ENCODE data around the gene G2E3.
"Not testable (repeated sequence)": the region's sequence is repeated elsewhere in the genome, so short reads cannot be mapped to it uniquely, and the experiment has no call there.

Gene G2E3

DNA sequence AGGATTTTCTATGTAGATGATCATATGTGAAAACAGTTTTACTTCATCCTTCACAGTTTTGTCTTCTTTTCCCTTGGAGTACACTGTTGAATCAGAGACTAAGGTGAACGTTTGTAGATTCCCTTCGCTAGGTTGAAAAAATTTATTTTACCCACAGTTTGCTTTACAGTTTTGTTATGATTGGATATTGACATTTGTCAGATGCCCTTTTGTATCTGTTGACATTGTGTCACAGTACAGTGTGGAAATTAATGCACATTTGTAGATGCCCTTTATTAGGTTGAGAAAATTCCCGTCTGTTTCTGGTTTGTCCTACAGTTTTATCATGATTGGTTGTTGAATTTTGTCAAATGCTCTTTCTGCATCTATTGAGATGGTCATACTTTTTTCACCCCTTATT is 13.3 kb downstream of the G2E3 start:
- TF ChIP-seq, protein P1, sequence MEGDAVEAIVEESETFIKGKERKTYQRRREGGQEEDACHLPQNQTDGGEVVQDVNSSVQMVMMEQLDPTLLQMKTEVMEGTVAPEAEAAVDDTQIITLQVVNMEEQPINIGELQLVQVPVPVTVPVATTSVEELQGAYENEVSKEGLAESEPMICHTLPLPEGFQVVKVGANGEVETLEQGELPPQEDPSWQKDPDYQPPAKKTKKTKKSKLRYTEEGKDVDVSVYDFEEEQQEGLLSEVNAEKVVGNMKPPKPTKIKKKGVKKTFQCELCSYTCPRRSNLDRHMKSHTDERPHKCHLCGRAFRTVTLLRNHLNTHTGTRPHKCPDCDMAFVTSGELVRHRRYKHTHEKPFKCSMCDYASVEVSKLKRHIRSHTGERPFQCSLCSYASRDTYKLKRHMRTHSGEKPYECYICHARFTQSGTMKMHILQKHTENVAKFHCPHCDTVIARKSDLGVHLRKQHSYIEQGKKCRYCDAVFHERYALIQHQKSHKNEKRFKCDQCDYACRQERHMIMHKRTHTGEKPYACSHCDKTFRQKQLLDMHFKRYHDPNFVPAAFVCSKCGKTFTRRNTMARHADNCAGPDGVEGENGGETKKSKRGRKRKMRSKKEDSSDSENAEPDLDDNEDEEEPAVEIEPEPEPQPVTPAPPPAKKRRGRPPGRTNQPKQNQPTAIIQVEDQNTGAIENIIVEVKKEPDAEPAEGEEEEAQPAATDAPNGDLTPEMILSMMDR (IDR thresholded peaks at IDR 0.05; ENCODE audit: control insufficient read depth, insufficient read depth, low read depth, low read length, missing control alignments) = no peak
- DNase-seq (ENCODE audit: low read depth) = no peak
- no peak overlapping the region for H3K4me3 ChIP-seq (ENCODE audit: control insufficient read depth, low read depth, low read length)

DNA sequence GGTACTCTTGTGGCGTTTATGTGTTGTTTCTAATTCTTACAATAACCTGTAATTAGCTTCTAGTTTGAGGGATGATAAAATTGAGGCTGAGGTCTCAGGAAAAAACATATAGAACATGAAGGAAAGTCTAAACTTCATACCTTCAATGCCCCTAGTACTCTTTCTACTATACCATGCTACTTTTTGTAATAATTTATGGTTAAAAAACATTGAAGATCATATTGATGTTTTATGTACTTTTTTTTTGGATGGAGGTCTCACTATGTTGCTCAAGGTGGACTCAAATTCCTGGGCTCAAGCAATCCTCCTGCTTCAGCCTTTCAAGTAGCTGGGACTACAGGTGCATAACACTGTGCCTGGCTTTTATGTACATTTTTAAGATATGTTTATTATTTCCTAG is 13.8 kb downstream of the G2E3 start:
- TF ChIP-seq, protein P1 (IDR thresholded peaks at IDR 0.05; ENCODE audit: control insufficient read depth, insufficient read depth, low read depth, low read length, missing control alignments) = no peak
- H3K4me3 ChIP-seq (ENCODE audit: control insufficient read depth, low read depth, low read length) = no peak overlapping the region
- DNase-seq (ENCODE audit: low read depth) = no peak

DNA sequence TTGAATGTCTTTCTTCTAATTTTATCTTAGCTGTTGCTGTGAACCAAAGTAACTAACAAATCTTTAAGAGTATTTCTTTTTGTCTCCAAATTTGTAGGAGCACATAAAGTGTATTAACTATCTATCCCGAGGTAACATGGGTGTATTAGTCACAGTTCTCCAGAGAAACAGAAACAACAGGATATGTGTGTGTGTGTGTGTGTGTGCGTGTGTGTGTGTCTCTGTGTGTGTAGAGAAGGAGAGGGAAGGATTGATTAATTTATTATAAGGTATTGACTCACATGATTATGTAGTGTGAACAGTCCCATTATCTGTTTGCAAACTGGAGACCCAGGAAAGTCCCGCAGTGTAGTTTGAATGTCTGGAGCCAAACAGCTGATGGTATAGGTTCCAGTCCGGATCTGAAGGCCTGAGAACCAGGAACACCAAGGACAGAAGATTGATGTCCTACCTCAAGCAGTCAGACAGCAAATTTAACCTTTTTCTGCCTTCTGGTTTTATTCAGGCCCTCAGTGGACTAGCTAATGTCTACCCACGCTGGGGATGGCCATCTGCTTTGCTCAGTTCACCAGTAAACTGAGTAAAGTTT is 14.4 kb downstream of the G2E3 start:
- DNase-seq (ENCODE audit: low read depth) = no peak
- H3K4me3 ChIP-seq (ENCODE audit: control insufficient read depth, low read depth, low read length) = no peak overlapping the region
- TF ChIP-seq, protein P1 (IDR thresholded peaks at IDR 0.05; ENCODE audit: control insufficient read depth, insufficient read depth, low read depth, low read length, missing control alignments) = no peak

DNA sequence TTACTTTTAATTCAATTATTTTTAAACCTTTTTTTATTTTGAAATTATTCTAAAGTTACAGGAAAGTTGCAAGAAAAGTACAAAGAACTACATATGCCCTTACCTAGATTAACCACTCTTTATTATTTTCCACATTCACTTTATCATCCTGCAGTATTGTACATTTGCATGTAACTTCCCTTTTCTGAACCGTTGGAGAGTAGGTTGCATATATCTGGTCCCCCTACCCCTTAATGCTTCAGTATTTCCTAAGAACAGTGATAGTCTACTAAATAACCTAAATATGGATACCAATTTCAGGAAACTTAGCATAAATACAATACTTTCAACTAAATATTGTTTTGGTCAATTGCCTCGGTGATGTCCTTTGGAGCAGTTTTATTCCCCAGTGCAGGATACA is 15.0 kb downstream of the G2E3 start:
- DNase-seq (ENCODE audit: low read depth) = no peak
- H3K4me3 ChIP-seq (ENCODE audit: control insufficient read depth, low read depth, low read length) = no peak overlapping the region
- TF ChIP-seq, protein P1 (IDR thresholded peaks at IDR 0.05; ENCODE audit: control insufficient read depth, insufficient read depth, low read depth, low read length, missing control alignments) = no peak

DNA sequence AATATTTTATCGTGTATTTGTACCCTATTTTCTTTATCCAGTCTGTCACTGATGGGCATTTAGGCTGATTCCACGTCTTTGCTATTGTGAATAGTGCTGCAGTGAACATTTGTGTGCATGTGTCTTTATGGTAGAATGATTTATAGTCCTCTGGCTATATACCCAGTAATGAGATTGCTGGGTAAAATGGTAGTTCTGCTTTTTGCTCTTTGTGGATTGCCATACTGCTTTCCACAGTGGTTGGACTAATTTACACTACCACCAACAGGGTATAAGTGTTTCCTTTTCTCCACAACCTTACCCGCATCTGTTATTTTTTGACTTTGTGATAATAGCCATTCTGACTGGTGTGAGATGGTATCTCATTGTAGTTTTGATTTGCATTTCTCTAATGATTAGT is 15.8 kb downstream of the G2E3 start:
- not testable (repeated sequence) for DNase-seq (ENCODE audit: low read depth); H3K4me3 ChIP-seq (ENCODE audit: control insufficient read depth, low read depth, low read length)

DNA sequence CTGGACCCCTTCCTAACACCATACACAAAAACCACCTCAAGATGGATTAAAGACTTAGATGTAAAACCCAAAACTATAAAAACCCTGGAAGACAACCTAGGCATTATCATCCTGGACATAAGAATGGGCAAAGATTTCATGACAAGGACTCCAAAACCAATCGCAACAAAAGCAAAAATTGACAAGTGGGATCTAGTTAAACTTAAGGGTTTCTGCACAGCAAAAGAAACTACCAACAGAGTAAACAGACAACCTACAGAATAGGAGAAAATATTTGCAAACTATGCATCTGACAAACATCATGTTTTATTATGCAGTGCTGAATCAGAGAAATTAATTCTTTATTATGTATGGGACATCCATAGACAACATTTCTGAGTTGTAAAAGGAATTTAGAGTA is 17.4 kb downstream of the G2E3 start:
- H3K4me3 ChIP-seq (ENCODE audit: control insufficient read depth, low read depth, low read length) = not testable (repeated sequence)

DNA sequence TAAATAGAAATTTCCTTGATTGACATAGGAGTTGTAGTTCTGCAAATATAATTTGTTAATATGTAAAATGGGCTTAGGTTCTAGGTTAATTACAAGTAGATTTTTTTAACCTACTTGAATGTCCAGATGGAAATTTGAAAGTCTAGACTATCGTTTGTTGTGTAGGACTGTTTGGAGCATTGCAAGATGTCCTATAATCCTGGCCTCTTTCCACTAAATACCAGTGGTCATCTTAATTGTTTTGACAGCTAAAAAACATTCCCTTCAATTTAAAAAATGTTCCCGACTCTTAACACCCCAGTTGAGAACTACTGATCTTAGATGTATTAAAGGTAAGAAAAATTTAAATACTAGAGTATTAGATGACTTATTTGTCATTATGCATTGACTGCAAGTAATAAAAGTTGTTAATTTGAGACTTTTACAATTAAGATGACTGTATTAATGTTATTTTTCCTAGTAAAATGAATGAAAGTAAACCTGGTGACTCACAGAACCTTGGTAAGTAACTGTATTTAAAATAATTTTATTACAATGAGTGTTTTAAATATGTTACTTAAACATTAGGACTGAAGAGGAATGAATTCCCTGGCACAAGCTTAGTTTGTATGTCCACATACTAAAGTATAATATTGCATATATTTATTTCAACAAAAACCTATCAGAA is 21.8 kb downstream of the G2E3 start:
- TF ChIP-seq, protein P1 (IDR thresholded peaks at IDR 0.05; ENCODE audit: control insufficient read depth, insufficient read depth, low read depth, low read length, missing control alignments) = no peak

More for the DNA sequence above, 17.4 kb downstream of the G2E3 start:
- not testable (repeated sequence) for DNase-seq (ENCODE audit: low read depth)

DNA sequence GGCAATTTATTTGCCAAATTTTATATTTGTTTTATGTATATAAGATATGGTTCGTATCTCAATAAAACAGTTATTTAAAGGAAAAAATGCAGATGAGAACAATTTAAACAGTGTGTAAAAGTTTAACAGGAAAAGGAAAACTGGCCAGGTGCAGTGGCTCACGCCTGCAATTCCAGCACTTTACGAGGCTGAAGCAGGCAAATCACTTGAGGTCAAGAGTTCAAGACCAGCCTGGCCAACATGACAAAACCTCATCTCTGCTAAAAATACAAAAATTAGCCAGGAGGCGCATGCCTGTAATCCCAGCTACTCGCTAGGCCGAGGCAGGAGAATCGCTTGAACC is 22.3 kb downstream of the G2E3 start:
- no peak for DNase-seq (ENCODE audit: low read depth)
- H3K4me3 ChIP-seq (ENCODE audit: control insufficient read depth, low read depth, low read length) = no peak overlapping the region
- TF ChIP-seq, protein P1 (IDR thresholded peaks at IDR 0.05; ENCODE audit: control insufficient read depth, insufficient read depth, low read depth, low read length, missing control alignments) = no peak

More for the DNA sequence above, 21.8 kb downstream of the G2E3 start:
- no peak overlapping the region for H3K4me3 ChIP-seq (ENCODE audit: control insufficient read depth, low read depth, low read length)
- DNase-seq (ENCODE audit: low read depth) = no peak
